Stimulated activated CD4-positive, alpha-beta T cell treated with anti-CD3 and anti-CD28 coated beads, TNF-alpha, amount 100 ng/mL, for 1 hour (primary cell): ENCODE measurements around the gene MROH2A.

ENCODE experiments used
- DNase-seq, 3 donors: peaks; one replicate each; pipeline ENCODE4 v3.0.0-alpha.2; 2020; ENCODE audit warnings: low read depth in 3 of 3, low spot score in 1 of 3

The MROH2A gene

DNA sequence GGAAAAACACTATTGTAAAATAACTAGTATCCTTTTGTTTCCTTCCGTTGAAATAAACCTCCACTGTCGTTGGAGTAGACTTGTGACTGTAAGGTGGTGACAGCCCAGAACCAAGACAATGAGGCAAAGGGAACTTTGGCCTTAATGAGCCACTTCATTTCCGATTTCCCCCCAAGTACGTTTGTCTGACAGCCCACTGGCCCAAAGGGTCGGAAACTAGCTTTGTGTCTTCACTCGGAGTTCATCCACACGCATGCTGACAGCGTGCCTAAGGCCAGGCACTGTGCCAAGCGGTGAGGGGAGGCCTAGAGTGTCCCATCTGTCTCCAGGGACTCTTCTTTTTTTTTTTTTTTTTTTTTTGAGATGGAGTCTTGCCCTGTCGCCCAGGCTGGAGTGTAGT, 55.2 kb downstream of the MROH2A start:
- no peak for DNase-seq

DNA sequence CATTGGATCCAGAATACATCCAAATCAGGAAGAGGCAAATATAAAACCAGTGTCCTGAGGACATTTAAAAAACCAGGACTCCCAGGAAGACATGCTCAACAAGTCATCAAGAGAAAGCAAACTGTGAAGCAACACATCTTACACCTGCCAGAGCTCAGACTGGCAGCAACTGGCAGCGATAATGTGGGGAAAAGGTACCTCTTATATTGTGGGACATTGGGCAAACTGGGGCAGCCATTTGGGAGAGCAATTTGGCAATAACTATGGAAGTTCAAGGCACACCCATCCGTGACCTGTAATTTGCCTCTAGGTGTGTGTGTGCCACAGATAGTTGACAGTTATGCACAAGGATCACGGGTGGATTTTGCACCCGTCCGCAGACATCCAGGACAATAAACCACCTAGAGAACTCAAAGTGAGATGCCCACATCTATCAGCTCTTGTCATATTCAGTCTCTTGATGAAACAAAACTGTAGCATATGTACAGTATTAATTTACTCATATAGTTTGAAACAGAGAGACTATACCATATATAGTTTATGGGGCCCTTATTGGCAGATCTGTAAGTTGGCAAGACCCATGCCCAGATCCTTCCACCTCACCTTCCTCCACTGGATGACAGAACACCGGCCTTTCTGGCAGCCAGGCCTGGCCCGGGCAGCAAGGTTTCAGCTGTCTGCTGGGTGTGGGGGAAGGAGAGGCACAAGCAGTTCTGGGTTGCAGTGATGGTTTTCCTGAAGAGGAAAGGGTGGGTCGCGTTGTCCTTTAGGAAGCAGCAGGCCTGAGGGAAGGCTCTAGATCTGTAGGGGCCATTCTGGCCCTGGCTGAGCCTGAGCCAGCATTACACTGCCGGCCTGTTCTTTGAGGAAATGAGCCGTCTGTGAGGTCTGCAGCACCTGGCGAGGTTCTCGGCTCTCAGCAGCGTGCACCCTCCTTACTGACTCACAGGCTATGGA, 57.4 kb downstream of the MROH2A start:
- no peak for DNase-seq

DNA sequence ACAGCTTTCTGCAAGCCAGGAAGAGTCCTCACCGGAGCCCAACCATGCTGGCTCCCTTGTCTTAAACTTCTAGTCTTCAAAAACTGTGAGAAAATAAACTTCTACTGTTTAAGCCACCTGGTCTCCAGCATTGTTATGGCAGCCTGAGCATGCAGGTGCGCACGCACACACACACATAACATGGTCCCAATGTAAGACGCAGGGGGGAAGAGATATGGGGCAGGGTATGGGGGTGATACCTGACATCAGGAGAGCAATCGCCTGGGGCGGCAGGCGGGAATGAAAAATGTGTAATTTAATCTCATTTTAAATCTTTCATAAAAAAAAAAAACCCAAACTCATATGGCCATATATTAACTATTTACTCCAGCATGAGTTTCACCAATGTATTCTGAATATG, 58.2 kb downstream of the MROH2A start:
- DNase-seq, result no peak

DNA sequence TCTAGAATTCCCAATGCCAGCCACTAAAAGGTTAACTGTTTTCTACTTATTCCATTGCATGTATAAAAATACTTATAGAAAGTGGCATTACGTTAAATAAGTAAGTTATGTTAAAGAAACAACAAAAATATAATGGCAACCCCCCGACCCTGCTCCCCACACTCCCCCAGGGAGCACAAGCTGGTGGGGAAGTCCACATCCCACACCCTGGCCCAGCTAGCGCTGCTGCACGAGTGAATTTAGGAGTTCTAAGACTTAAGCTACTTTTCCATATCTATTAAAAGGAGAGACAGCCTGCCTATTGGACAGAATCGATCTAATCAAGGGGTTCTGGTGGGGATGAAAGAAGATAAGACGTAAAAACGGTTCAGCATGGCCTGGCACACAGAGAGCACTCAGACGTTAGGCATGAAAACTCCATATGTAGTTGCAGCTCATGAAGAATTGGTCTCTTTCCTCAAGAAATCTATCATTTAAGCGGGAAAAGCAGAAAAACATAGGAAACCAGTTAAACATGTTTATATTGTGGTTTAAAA, 59.6 kb downstream of the MROH2A start:
- no peak for DNase-seq

DNA sequence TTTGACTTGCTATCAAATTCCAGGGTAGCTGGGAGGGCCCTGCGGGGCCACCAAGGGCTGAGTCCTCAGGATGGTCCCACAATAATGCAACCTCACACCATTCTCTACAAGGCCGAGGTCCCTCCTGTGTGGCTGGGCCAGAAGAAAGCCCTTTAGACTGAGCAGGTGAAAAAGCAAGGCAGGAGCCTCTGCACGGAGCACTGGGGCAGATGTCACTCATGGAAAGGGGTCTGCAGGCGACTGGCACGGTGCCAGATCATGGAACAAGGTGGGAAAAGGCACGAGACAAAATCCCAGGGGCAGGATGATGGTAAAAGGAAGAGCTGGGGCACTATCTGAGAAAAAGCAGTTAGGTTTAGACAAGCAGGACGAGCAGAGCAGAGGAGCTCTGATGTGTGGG, 60.1 kb downstream of the MROH2A start:
- DNase-seq, result no peak

DNA sequence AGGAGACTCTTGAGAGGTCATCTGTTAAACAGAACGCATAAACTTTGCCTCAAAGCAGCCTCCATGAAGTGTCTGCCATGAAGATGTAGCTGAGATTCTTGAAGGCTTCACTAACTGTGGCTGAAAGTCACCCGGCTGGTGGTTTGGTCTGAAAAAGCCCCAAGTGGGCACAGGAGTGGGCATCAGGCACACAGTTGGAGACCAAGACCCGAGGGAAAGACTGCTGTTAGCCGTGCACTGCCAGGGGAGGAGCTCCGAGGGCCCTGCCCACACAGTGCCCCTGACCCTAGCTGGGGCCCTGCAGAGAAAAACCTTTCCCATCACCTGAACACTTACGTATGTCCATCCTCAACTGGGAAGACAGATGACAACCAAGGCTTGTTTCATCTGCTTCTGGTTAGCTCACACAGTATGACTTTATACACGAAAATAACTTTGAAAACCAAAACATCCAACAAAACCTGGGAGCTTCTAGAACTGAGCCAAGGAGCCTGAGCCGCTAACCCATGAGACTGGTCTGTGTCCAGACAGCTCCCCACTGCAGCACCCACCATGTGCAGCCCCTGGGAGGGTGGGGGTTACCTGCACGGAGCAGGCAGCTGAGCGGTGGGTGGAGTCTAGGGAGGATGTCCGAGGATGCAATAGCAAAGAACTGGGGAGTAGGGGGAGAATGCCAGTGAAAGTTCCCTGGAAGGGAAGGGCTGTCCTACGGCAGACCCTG, 60.8 kb downstream of the MROH2A start:
- DNase-seq, result no peak

DNA sequence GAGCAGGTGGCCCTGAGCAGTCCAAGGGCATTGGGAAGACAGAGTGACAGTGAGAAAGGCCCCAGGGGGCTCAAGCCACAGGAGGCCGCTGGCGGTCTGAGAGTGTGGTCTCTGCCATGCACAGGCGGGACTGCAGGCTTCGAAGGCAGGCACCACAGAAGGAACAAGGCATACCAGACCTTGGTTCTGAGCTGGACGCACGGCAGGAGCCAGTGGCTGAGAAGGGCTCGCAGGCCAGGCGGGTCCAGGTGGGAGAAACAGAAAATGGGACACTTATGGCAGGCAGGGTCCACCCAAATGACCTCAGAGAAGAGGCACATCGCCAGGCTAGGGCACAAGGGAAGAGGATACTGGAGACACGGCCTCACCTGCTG, 61.3 kb downstream of the MROH2A start:
- no peak for DNase-seq

DNA sequence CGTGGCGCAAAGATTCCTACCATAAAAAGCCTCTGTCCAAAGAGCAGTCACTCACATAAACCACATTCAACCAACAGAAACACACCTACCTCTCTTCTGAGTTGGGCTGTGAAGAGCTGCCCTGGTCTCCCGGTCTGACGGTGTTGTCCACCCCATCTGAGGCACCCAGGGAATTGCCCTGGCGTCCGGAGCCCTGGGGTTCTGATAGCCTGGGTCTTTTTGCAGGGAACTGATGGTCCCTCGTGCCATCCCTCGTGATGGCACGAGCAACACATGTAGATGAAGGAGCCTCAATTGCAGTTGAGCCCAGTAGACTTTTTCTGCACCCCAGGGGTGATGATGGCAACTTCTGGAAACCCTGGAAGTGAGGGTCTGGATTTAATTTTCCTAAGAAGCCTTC, 62.4 kb downstream of the MROH2A start:
- DNase-seq, result no peak

DNA sequence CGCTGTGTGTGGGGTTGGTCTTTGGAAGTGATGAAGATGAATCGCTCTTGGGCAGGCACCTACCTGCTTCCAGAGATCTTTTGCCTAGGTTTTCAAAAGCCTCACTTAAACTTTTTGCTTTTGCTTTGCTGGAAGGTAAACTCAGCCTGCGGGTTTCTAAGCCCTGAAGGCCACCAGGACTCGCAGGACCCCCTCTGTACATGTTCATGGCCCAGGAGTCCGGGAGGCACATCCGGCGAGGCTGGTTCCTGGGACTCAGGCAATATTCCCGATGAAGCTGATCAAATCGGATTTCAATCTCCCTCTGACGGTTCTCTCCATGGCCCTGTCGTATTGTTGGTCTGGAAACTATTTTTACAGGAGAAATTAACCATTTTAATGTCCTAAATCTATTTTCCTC, 63.1 kb downstream of the MROH2A start:
- DNase-seq, result no peak

DNA sequence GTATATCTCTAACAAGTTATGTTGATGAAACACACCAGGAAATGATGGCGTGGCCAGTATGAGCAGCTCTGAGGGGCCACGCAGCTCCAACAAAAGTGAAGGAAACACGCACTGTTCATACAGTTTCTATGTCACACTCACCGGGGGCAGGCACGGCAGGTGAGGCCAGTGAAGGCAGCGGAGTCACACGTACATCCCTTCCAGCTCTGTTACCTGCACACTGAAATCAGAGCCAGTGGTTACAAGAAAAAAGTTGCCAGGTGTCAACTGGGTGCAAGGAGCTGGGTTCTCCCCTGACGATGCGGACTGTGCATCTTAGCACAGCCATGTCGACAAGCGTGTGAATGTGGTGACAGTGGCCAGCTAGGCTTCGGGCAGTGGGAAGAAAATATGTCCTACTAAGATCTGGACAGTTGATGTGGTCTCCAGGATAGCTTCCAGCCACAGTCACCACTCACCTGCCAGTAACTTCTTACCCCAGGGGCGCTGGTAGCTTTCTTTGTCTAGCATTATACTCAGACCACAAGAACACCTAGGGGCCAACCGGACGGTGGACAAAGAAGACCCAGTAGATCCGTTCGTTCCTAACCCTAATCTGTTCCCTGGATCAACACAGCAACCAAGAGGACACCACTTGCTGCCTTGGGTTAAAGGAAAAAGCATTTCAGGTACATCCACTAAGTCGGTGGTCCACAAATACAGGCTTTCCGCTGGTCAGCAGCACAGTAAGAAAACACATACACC, 66.1 kb downstream of the MROH2A start:
- DNase-seq, result no peak

DNA sequence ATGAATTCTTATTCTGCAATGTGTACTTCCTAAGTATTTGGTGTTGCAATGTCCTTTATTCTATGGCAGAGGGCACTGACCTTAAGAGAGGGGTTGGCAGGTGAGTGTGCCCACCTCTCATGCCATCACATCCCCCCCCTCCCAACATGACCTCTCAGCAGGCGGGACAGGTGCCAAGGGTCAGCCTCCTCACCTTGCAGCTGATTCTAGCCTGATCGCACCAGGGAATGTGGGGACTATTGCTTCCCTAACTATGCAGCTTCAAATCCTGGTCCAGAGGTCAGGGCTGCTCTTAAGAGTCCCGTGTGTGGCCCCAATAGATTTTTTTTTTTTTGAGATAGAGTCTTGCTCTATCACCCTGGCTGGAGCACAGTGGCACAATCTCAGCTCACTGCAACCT, 66.7 kb downstream of the MROH2A start:
- DNase-seq, result no peak

DNA sequence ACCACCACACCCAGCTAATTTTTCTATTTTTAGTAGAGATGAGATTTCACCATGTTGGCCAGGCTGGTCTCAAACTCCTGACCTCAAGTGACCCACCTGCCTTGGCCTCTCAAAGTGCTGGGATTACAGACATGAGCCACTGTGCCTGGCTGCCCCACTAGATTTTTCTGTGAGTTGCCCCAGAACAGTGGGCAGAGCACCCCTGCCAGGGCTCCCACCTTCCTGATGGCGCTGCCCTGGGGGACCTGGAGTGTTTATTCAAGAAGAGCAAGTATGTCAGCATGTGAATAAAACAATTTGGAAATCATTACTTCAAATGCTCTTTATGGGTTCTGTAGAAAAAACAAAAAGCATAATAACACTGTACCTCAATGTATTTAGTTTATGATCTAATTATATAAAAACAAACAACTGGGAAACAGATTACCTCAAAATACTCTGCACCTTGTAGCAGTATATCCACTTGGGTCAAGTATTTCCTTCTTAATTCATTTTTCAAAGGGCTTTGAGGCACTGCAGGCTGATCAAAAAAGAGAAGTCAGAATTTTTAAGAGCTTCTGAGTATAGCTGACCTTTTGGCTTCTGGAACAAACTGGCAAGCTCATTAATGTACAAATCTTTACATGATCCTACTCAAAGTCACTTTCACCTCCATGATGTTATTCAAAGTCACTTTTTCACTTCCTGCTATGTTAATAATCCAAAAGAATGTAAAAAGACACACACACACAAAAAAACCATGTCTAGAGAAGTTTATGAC, 67.4 kb downstream of the MROH2A start:
- DNase-seq, result no peak

DNA sequence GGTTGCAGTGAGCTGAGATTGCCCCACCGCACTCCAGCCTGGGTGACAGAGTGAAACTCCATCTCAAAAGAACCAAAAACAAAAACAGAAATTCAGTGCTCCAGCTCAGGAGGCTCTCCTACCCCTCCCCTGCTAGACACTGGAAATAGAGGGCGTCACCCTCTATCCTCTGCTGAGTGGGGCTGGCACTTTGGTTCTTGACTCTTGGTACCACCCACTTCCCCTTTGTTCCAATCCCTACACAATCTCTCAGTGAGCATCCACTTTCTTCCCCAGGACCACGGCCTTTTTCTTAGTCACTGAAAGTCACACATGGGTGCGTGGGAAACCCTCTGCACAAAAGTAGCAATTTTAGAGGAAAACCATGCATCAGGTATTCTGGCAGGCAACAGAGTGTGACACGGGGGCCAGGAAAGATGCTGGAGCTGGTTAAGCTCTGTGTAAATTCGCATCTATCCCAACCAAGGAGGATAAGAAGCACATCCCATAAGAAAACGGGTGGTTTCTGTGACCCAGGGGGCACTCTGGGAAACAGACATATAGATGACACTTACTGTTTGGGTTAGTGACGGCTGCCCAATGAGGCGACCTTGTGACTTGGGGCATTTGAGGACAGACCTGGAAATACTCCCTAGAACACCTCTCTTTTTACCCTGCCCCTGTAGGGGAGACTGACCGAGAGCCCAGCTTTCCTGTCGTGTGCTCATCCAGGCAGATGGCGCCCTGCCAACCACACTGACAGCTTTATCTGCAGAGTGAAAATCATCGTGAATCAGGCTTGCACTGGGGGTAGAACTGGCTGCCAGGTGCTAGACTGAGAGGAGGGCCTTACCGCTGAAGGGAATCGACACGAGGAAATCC, 68.5 kb downstream of the MROH2A start:
- DNase-seq, result no peak

DNA sequence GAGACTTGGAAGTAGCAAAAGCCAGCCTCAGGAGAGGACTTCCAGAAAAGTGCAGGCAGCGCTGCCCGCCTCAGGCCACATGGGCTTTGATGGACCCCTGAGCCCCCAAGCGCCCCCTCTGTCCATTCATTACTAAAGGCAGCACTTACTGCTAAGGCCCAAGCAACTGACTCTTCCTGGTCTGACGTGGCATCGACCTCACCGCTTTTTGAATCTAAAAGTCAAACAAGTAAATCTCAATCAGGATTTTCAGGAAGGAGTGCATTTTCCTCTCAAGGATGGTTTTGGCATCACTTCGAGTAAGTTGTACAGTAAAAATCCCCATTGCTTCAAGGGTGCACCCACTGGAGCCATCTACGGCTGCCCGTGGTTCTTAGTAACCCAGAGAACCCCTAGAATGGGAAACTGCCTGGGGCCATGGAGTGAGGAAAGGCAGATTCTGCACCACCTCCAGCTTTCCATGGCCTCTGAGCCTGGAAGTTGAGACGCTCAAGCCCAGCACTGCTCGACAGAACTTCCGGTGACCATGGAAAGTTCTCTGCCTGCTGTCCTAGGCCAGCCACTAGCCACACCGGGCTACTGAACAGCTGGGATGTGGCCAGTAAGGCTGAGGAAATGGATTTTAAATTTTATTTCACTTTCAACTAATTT, 69.2 kb downstream of the MROH2A start:
- DNase-seq, result no peak

DNA sequence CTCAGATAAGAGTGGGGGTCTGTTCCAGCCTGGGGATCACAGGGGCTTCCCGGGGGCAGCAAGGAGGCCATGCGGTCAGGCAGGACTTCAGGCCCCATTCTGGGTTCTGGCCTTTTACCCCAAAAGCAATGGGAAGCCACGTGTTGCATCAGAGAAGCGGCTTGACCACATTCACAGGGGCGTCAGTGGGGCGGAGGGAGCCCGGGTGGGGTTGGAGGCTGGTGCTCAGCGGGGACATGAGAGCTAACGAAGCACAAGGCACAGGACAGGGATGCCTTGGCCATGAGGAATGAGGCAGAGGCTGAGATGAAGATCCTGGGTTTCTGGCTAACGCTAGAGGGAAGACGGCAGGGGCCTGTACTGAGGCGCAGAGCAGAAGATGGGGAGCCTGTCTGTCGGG, 70.1 kb downstream of the MROH2A start:
- no peak for DNase-seq

DNA sequence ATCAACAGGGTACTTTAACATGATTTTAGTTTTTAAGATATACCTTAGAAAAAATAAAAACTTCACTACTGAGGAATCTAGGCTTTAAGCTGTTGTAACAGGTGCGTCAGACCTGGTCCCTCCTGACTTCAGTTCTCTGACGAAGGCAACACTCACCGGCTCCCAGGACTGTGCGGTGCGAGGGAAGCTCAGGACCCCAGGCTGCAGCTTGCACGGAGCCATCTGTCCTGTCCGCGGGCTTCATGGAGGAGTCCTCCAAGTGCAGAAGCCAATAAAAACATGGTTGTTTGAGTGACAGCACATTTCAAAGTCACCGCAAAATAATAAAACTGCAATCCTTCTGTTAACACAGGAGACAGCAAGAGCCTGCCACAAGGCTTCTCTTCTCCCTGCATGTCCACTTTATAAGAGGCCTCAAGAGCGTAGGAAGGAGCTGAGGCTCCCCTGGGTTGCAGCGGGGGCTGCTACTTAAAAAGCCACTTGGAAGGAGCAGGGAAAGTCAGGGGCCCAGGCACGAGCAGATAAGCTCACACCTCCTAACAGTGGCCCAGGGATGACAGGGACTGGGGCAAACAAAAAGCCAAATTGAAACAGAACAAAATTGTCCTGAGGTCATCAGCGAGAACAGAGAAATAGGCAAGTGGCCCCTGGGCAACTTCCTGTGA, 71.6 kb downstream of the MROH2A start:
- DNase-seq, result no peak

DNA sequence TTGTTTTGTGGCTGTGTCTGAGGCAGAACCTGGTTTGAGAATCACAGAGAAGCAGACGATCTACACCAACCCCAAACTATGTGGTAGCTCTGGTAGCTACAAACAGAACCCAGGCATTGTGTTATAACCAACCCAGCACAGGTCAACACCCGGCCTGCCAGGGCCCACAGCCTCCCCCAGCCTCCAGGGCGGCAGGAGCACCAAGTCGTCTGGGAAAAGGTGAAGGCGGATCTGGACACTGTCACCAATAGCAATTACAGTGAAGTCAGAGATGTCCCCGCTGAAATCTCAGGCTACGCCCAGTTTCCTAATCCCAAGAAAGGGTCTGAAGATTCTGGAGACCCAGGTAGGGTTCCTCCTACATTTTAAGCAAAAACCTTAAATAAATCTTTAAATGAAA, 72.6 kb downstream of the MROH2A start:
- no peak for DNase-seq

DNA sequence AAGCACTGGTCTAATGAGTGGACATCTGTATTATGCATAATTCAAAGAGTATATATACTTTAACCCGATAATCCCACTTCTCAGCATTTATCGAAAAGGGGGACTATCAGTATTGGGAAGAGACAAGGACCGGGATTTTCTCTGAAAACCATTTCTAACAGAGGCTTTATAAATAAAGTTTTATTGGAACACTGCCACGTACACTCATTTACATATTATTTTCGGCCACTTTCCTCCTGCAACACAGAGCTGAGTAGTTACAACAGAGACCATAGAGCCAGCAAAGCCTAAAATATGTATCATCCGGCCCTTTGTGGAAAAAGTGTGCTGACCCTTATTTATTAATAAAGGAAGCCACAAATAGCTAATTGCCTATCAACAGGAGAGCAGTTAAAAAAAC, 73.0 kb downstream of the MROH2A start:
- no peak for DNase-seq

DNA sequence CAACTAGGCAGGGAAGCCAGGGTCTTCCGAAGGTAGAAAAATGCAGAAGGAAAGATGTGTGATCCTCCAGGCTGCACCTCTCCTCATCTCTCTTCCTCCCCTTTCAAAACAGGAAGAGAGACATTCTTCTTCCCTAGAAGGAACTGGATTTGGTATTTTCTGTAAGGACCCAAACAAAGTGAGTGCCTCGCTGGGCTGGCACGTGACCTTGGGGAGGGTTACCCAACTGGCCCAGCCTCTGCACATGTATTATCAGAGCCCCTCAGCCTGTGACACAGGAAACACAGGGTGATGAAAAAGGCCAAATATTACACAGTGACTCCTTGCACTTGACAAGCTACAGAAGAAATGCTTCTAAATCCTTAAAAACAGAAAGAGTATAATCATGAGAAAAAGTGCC, 73.9 kb downstream of the MROH2A start:
- no peak for DNase-seq
